Small intestine (tissue), 7 donors: ENCODE results near the gene PXK. TPM values are rescaled to one million over a fixed set of nuclear protein-coding genes. Genes with fewer than 3 reads are reported as not detected.

ENCODE experiments used
- DNase-seq, 2 donors: peaks; one replicate each; pipeline versions ENCODE4 v3.0.0 to v3.0.0-alpha.2; 2013
- FAIRE-seq: peaks from 2 replicates; lab custom pipeline; 2012; peaks lifted over from hg19 to GRCh38; lab: Jason Lieb, UNC
- H3K27ac ChIP-seq, 3 donors: one replicate each; pipeline ENCODE4 v1.5.1; 2013; ENCODE audit warnings: low read length in 2 of 3, mild to moderate bottlenecking in 2 of 3, control low read depth in 1 of 3, inconsistent platforms in 1 of 3, low read depth in 1 of 3, moderate library complexity in 1 of 3
- H3K27me3 ChIP-seq, 3 donors: one replicate each; pipeline ENCODE4 v1.6.1; 2013; ENCODE audit warnings: low read length in 3 of 3, inconsistent platforms in 1 of 3; ENCODE audit not compliant: control insufficient read depth in 3 of 3, insufficient read depth in 3 of 3
- H3K36me3 ChIP-seq, 3 donors: one replicate each; pipeline ENCODE4 v1.6.1; 2013; ENCODE audit warnings: low read length in 3 of 3, inconsistent platforms in 1 of 3, low read depth in 1 of 3, mild to moderate bottlenecking in 1 of 3, moderate library complexity in 1 of 3; ENCODE audit not compliant: control insufficient read depth in 3 of 3, insufficient read depth in 2 of 3
- H3K4me1 ChIP-seq, 3 donors: one replicate each; pipeline ENCODE4 v1.6.1; 2013; ENCODE audit warnings: low read length in 2 of 3, inconsistent platforms in 1 of 3, low read depth in 1 of 3, mild to moderate bottlenecking in 1 of 3, moderate library complexity in 1 of 3; ENCODE audit not compliant: control insufficient read depth in 3 of 3, insufficient read depth in 2 of 3
- H3K4me3 ChIP-seq, 3 donors: one replicate each; pipeline ENCODE4 v1.5.1; 2013; ENCODE audit warnings: low read length in 3 of 3, control low read depth in 1 of 3, inconsistent platforms in 1 of 3, low read depth in 1 of 3, mild to moderate bottlenecking in 1 of 3, moderate library complexity in 1 of 3
- H3K9me3 ChIP-seq, 2 donors: one replicate each; pipeline ENCODE4 v1.6.1; 2013; ENCODE audit warnings: low read depth in 1 of 2, low read length in 1 of 2; ENCODE audit not compliant: control insufficient read depth in 2 of 2, insufficient read depth in 1 of 2
- WGBS, 3 donors: extraction: QIAGEN DNeasy Blood & Tissue Kit; methylation state at CpG; one replicate each; pipeline ENCODE4 v1.1.7; 2013; 5-methylcytosine and 5-hydroxymethylcytosine counted together
- polyA plus RNA-seq, 4 donors: library from polyadenylated mRNA; stranded (reverse) in 3 of 4; unstranded in 1 of 4; fragments of 200-250 nt in 3 of 4; fragments of 120-200 nt in 1 of 4; gene quantifications; one replicate each; pipeline versions ENCODE4 v1.2.1 to v1.2.3, GENCODE V29; 2013
- donor health status: healthy with polysubstance abuse.
- donor health status: control.
- donor health status: control.
- donor health status: Bipolar disorder and iron deficiency.
- donor health status: healthy.

Gene PXK
- polyA plus RNA-seq, 4 donors = 5.1 to 14.2 (median 9.2) TPM

- Histone ChIP-seq H3K27ac (no peak overlapping the region), H3K4me3 (no peak overlapping the region), H3K27me3 (no peaks in the 10 kb centered on the region), H3K9me3 (no peaks in the 10 kb centered on the region), H3K36me3 (peaks cover 0 to 5% (median 3%) of the 10 kb centered on the region in 3 donors), H3K4me1 (no peaks in the 10 kb centered on the region)
- 95 to 98% (median 97%) methylated on average over 3 of the region's 3 CpGs for WGBS, 3 donors
- DNase-seq (no peak), FAIRE-seq (no peak)
Observed at GRCh38 chr3:58369876-58370275, 37.2 kb downstream of the PXK start.

GRCh38 chr3:58370407-58370806 lies 37.7 kb downstream of the PXK start:
- H3K4me1 ChIP-seq = no peaks in the 10 kb centered on the region
- FAIRE-seq = no peak
- DNase-seq = no peak
- H3K27ac ChIP-seq = no peak overlapping the region
- no peaks in the 10 kb centered on the region for H3K27me3 ChIP-seq
- no peaks in the 10 kb centered on the region for H3K9me3 ChIP-seq
- H3K4me3 ChIP-seq = no peak overlapping the region
- H3K36me3 ChIP-seq = peaks cover 0 to 5% (median 3%) of the 10 kb centered on the region in 3 donors
- WGBS, 3 donors = 93 to 94% (median 93%) methylated on average over 10 of the region's 10 CpGs

GRCh38 chr3:58371754-58372153 lies 39.1 kb downstream of the PXK start:
- no peaks in the 10 kb centered on the region for H3K4me1 ChIP-seq
- DNase-seq = no peak
- no peaks in the 10 kb centered on the region for H3K27me3 ChIP-seq
- H3K4me3 ChIP-seq = no peak overlapping the region
- H3K27ac ChIP-seq = no peak overlapping the region
- FAIRE-seq = no peak
- H3K9me3 ChIP-seq = no peaks in the 10 kb centered on the region
- peaks cover 0 to 5% (median 3%) of the 10 kb centered on the region in 3 donors for H3K36me3 ChIP-seq

GRCh38 chr3:58375254-58375653 lies 42.6 kb downstream of the PXK start:
- Histone ChIP-seq H3K36me3 (peaks cover 0 to 4% (median under 1%) of the 10 kb centered on the region in 3 donors), H3K27me3 (no peaks in the 10 kb centered on the region), H3K27ac (no peak overlapping the region), H3K4me3 (no peak overlapping the region), H3K4me1 (no peaks in the 10 kb centered on the region), H3K9me3 (no peaks in the 10 kb centered on the region)
- FAIRE-seq (no peak), DNase-seq (no peak)
- 74 to 75% (median 74%) methylated on average over 5 of the region's 5 CpGs for WGBS, 3 donors

GRCh38 chr3:58377168-58377567 lies 44.5 kb downstream of the PXK start:
- FAIRE-seq (no peak), DNase-seq (no peak)
- no peaks in the 10 kb centered on the region for H3K27me3 ChIP-seq
- H3K4me1 ChIP-seq = no peaks in the 10 kb centered on the region
- no peak overlapping the region for H3K4me3 ChIP-seq
- no peaks in the 10 kb centered on the region for H3K9me3 ChIP-seq
- H3K27ac ChIP-seq = no peak overlapping the region
- H3K36me3 ChIP-seq = no peaks in the 10 kb centered on the region
- 92 to 95% (median 93%) methylated on average over 5 of the region's 5 CpGs for WGBS, 3 donors

- WGBS, 3 donors = 93 to 94% (median 94%) methylated on average over 4 of the region's 4 CpGs
- no peaks in the 10 kb centered on the region for H3K36me3 ChIP-seq
- H3K27me3 ChIP-seq = no peaks in the 10 kb centered on the region
- DNase-seq = no peak
- no peaks in the 10 kb centered on the region for H3K4me1 ChIP-seq
- no peaks in the 10 kb centered on the region for H3K9me3 ChIP-seq
- no peak overlapping the region for H3K4me3 ChIP-seq
- FAIRE-seq = no peak
- no peak overlapping the region for H3K27ac ChIP-seq
Observed at GRCh38 chr3:58377750-58378149, 45.1 kb downstream of the PXK start.

GRCh38 chr3:58379351-58380073 lies 46.8 kb downstream of the PXK start:
- no peak for DNase-seq
- FAIRE-seq = no peak
- no peaks in the 10 kb centered on the region for H3K27me3 ChIP-seq
- H3K4me3 ChIP-seq = no peak overlapping the region
- peaks cover 0 to 2% (median 0%) of the 10 kb centered on the region in 3 donors for H3K36me3 ChIP-seq
- H3K4me1 ChIP-seq = no peaks in the 10 kb centered on the region
- no peaks in the 10 kb centered on the region for H3K9me3 ChIP-seq
- no peak overlapping the region for H3K27ac ChIP-seq
- 92 to 95% (median 94%) methylated on average over 4 of the region's 4 CpGs for WGBS, 3 donors

- H3K4me3 ChIP-seq = no peak overlapping the region
- no peaks in the 10 kb centered on the region for H3K27me3 ChIP-seq
- WGBS, 3 donors = 83 to 98% (median 91%) methylated on average over 2 of the region's 2 CpGs
- peaks cover 0 to 13% (median 5%) of the 10 kb centered on the region in 3 donors for H3K4me1 ChIP-seq
- no peak overlapping the region for H3K27ac ChIP-seq
- no peak for FAIRE-seq
- peaks cover 0 to 15% (median 4%) of the 10 kb centered on the region in 3 donors for H3K36me3 ChIP-seq
- no peaks in the 10 kb centered on the region for H3K9me3 ChIP-seq
- DNase-seq = no peak
Observed at GRCh38 chr3:58383476-58383875, 50.8 kb downstream of the PXK start.

GRCh38 chr3:58383904-58384303 lies 51.2 kb downstream of the PXK start:
- Histone ChIP-seq H3K27ac (no peak overlapping the region), H3K4me1 (peaks cover 0 to 13% (median 5%) of the 10 kb centered on the region in 3 donors), H3K4me3 (no peak overlapping the region), H3K36me3 (peaks cover 0 to 15% (median 4%) of the 10 kb centered on the region in 3 donors), H3K9me3 (no peaks in the 10 kb centered on the region), H3K27me3 (no peaks in the 10 kb centered on the region)
- no peak for DNase-seq
- 84 to 93% (median 92%) methylated on average over 4 of the region's 4 CpGs for WGBS, 3 donors
- no peak for FAIRE-seq
